NCI-H345 treated with DMSO at 0.1 percent for 48 hours (cell line): ENCODE results near the gene MGAT5.

Source experiments
- DNase-seq: peaks from one replicate; lab custom pipeline; 2025; ENCODE audit not compliant: unreplicated experiment; lab: John Stamatoyannopoulos, UW

The MGAT5 gene

DNA sequence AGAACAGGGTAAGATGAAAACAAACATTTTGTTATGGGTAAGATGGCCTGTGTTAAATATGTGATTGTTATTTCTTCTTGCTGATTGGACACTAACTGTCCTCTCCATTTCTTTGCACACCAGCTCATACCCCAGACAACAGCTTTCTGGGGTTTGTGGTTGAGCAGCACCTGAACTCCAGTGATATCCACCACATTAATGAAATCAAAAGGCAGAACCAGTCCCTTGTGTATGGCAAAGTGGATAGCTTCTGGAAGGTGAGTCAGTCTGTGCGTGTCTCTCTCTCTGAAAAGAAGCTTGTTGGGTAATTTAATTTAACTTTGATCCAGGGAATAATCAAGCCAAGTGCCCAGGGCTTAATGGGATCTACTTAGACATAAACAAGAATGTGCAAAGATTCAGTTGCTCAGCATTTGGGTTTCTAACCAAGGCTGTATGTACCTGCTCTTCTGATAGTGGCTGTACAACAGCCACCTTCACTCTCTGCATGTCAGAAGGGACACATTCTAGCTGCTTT, 108.3 kb downstream of the MGAT5 start:
- no peak for DNase-seq

DNA sequence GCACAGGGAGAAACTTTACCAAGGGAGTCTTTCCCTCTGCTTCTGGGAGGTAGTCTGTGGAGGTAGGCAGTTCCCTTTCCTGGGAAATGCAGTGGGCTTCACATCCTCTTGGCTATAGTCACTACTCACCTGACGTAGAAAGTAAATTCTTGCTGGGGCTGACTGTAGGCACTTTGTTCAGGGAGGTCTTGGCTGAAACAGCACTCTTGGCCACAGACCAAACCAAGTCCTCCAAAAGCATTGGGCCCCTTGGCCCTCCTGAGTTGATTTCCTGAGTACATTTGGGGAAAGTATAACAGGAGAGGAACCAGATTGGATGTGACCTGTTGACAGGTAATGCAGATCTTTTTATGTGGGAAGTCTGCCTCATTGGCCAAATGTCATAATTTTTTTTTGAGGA, 108.9 kb downstream of the MGAT5 start:
- DNase-seq = no peak

DNA sequence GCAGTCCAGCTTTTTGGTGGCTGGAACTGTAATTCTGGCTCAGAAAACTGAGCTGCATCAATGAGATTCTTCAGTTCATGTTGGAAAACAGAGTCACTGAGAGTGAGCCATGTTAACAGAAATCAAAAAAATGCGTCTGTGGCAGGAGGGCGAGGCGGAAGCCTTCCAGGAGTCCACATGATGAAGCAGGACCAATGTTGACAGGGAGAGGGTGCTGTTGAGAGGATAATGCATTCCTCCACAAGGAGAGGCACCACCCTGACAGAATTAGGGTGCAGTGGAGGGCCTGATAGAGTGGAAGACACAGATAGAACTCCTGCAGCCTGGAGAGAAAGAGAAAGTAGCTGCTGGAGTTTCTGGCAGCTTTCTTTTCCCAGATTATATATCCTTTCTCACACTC, 111.5 kb downstream of the MGAT5 start:
- DNase-seq = no peak

DNA sequence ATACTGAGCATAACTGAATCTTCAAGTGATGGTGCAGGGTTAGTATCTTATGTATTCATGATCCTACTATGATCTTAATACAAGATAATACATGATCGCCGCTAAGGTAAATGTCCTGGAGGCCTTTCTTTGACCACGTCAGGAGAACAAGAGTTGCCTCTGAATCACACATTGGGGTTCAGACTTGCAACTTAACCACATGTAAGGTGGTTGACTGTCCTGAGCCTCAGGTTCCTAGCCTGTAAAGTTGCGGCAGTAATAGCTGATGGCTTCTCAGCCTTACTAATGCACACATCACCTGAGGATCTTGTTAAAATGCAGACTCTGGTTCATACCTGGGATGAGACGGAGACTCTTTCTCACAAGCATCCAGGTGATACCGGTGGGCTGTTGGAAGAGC, 112.5 kb downstream of the MGAT5 start:
- no peak for DNase-seq

DNA sequence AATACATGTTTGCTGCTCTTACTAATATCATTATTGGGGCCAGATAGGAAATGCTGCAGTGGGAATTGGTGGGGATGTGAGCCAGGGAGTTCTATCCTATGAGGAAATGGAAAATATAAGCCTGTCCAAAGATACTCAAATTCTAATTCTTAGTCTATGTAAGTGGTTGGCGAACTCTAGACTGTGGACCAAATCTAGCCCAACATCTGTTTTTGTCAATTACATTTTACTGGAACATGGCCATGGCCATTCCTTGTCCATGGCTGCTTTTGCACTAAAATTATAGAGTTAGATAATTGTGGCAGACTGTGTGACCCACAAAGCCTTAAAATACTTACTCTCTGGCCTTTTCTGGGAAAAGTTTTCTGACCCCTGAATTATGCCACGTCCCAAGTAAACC, 113.3 kb downstream of the MGAT5 start:
- DNase-seq = no peak

DNA sequence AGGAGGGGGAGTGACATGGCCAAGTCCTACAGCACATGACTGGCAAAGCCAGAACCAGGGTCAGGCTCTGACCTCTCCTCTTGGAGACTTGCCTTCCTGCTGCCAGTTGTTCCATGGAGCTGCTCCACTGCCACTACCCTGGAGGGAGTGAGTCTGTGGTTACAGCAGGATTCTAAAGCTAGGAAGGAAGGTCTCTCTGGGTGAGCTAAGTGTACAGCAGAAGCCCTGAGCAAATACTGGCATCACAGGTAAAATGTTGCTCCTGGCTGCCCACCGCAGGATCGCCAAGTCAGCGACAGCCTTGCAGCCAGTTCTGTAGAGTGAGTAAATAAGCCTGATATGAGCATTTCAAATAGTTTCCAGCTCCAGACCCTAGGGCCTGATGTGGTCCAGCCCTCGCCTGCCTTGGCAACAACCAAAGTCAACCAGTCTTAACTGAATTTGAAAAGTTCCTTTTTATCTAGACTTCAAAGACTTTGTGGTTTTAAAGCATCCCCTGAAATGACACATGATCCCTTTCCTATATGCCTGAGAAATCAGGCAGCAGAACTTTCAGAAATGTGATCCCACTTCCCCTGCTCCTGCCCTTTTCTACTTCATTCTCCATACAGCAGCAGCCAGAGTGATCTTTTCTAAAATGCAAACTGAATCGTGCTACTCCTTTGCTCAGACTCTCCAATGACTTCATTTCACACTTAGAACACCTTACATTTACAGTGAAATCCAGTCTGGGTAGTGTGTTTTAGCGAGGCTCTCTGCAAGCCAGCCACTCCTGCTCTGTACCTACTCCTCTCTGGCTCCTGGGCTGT, 114.3 kb downstream of the MGAT5 start:
- DNase-seq = no peak

DNA sequence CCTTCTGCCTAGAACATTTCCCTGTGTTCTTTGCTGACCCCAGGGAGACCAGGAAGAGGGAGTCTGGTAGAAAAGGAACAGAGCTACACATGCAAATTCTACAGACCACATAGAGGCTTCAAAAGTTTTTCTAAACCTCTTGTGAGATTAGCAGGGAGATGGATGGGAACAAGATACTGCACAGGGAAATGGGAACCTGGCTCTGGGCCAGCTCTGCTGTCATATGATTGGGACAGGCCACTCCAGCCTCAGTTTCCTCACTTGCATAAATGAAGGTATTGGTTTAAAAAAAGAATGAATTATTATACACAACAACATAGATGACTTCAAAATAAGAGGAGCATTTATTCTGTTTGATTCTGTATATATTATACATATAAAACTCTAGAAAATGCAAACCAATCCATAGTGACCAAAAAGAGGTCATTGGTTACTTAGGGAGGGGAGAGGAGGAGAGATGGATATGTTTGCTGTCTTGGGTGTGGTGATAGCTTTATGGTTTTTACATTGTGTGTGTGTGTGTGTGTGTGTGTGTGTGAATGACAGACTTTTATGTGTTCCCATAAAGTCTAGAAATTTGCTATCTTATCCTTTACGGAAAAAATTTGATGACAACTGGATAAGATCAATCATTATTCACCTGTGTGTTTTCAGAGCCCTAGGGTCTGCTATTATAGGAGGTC, 115.5 kb downstream of the MGAT5 start:
- DNase-seq = no peak

DNA sequence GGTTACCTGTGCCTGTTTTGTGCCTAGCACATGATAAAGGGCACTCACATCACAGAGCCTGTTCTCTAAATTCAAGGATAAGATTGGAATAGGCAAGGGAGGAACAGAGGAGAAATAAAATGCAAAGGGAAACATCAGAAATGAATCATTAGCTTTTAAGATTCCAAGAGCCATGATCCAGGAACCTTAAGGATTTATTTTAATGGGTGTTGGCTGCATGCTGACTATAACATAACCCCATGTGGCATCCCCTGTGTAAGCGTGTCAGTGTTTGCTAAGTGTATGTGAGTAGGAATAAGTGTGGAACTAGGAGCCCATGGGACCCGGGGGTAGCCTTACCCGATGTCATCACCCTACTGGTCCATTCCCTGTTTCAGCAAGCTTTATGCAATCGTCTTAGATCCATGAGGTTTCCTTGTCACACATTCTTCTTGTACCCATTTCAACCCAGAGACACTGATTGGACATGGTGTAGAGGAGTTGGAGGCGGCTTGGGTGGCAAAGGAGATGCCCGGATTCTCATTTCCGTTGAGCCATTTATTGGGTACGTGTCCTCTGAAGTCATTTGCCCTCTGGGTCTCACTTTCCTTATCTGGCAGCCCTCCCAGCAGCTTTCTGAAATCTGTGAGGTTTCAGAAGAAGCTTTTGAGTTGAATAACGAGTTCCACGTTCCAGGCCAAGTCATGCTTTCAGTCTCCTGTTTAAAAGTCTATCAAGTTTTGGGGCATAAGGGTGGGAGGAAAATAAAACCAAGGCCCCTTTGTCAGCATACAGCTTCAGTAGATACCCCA, 117.0 kb downstream of the MGAT5 start:
- DNase-seq = no peak

DNA sequence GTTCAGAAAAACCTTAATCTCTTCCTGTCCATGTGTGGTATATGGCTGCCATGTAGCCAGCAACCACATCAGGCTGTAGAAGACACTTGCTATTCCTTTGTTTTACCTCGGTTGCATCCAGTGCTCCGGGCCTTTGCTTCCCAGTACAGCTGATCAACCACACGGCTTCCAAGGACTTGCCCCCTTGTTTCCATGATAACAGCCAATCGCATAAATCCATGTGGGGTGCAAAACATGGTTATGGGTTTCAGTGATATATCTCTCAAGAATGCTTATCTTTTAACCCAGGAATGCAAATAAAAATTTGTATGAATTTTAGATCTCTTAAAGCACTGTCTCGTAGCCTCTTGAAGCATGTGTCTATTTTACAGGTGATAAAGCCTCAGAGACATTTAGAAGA, 118.3 kb downstream of the MGAT5 start:
- no peak for DNase-seq

DNA sequence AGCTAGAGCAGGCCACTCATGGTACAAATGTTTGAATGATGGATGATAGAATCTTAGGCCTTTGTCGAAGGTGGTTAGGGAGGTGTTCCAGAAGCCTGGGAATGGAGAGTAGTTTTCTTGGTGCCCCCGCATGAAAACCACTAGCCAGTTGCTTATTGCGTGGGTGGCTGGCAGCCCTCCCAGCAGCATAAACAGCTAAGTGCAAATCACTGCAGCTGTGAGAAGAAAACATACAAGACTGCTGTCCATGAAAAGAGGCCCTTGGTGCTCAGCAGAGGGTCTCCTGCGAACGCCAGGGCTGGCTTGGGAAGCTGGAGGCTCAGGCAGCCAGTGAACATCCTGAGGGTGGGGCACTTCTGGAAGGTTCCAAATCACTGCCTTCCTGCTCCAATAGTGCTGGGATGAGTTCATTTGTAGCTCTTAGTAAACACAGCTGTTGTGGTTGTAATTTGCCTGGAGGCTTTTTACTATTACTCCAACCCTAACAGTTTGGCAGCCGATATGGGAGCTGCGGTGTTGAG, 118.8 kb downstream of the MGAT5 start:
- no peak for DNase-seq

DNA sequence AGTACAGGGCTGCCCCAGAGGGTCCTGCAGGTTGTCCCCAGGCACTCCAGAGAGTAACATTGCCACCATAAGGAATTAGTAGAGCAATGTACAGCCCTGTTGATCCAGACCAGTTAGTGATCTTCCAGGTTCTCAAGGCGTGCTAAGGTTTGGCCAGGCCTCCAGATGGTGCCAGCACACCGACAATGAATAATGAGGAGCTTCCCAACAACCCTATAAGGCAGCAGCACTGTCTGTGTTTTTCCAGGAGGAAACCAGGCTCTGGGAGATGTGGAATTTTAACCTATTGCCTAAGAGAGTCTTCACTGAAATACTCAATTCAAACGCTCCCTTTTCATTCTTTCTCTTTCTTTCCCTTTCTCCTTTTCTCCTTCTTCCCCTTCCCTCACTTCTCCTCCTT, 122.1 kb downstream of the MGAT5 start:
- no peak for DNase-seq

DNA sequence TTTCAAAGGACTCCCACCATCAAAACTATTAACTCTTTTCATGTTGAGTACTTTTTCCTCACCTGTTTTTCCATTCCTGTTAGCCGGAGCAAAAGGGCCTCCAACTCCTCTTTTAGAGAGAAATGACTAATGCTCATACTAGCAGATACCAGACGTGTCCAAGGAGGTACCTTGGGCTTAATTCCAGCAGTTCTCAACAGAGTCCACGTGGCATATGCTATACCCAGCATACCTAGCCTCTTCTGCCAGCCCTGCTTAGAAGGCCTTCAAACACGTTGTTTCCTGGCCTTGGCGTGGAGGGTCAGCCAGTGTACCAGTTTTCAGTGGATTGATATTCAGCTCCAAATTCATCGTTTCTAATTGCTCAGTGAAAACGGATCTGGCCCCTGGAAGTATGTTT, 123.9 kb downstream of the MGAT5 start:
- DNase-seq = no peak

DNA sequence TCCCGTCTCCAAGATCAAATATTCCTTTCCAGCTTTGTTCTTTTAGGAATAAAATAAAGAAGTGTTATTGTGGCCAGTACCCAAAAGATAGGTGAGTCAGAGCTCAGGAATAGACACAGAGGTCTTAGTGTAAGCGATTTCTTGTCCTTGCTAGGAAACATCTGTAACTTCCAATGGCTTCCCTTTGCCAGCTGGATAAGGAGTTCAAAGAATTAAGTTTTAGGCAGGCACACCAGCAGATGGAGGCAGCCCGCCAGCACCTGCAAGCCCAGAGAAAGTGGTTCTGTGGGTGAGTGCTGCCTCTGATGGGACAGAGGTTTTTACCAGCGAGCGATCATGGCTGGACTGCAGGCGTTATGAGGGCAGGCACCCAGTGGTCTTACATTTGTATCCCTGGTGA, 125.4 kb downstream of the MGAT5 start:
- DNase-seq = no peak

DNA sequence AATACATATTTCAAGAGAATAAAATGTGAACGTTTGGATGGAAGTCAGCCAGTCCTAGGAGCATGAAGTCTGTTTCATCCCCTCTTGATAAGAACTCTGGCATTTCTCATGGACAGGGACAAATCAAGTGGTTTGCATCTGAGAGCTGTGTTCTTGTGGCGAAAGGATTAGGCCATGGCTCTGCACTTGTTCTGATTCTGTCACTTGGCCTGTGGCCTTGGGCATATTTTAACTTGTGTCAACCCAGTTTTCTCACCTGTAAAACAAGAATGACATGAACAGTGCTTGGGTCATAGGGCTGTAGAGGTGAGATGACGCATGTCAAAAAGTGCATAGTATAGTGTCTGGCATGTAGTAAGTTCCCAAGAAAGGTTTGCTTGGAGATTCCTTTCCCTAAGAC, 125.8 kb downstream of the MGAT5 start:
- DNase-seq = no peak

DNA sequence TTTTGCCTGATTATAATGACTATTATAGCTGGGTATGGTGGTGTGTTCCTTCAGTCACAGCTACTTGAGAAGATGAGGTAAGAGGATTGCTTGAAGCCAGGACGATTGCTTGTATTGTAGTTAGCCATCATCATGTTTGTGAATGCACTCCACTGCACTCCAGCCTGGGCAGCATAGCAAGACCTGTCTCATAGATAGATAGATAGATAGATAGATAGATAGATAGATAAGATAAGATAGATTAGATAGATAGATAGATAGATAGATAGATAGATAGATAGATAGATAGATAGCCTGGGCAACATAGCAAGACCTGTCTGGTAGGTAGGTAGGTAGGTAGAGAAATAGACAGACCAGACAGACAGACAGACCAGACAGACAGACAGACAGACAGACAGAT, 127.3 kb downstream of the MGAT5 start:
- DNase-seq = no peak

DNA sequence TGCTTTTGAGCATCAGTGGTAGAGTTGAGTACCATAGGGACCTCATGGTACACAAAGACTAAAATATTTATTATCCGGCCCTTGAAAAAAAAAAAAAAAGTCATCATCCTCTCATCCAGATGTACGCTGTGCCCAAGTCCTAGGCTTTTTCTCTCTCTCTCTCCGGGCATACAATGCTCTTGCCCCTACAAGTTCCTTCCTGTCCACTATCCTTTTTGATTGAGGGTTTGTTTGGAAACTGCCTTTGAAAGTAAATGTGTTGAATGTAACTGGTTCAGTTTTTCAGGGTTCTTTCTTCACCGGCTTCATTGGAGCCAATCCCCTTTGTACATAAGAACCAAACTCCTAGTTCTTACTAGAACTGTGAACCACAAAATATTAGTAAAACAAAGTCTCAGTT, 130.3 kb downstream of the MGAT5 start:
- no peak for DNase-seq

DNA sequence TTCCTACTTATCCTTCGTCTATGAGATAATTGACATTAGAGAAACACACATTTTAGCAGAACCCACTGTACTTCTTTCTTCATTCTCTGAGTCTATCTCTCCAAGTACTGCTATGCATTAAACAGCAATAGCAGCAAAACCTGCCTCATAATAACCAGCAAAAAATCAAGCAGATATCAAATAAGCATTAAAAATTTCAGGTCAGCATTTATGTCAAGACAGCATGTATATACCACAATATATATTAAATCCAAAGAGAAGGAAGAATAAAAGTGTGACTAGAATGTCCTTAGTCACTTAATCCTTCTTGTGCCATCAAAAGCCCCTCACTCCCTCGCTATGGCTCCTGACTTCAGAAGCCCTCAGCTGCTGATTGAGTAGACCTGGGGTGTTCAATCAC, 131.3 kb downstream of the MGAT5 start:
- DNase-seq = no peak

DNA sequence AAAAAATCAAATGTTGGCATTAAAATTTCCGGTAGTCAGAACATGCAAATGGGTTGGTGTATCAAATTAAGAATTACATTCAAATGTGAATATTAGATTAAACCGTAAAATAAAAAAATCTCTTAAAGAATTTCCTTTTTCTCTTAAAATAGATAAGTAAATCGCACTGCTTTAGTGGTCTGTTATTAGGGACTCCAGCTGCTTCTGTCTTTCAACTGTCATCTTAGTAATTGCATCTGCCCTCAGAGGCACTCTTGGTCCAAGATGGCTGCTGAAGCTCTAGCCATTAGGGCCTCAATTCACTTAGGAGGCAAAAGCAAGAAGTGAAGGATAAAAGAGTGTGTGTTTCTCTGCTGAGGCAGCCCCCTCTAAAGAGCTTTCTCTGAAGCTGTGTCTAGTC, 132.4 kb downstream of the MGAT5 start:
- no peak for DNase-seq

DNA sequence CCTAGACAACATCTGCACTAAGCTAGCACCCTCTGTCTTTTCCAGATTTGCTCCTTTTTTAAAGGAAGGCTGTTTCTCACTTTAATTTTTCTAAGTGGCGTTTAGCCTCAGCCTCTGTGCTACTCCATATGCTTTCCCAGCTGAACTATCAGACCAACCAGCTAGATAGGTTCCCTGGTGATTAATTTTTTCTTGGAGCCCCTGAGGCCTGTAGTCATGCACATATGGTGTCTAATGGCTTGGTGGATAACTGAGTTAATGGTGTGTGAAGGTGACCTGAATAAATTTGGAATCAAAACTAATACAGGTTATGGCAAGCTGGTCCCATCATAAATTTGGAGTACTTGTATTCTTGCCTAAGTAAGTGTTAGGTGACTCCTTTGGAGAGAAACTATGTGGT, 135.5 kb downstream of the MGAT5 start:
- no peak for DNase-seq

DNA sequence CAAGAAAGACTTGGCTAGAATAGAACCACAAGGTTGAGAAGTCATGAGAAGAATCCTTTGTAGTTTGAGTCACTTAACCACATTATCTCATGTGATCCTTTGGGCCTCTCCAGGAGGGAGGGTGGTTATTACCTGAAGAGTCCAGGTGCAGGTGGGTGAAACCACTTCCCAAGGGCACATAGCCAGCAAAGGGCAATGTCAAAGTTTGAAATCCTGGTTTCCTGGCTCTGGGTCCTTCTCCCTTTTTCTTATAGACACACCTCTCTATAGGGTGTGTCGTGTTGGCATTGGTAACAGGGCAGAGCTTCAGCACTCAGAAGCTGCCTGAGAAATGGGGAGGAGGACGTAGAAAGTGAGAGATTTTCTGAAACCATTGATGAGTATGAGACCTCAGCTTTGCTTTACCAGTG, 137.9 kb downstream of the MGAT5 start:
- no peak for DNase-seq

DNA sequence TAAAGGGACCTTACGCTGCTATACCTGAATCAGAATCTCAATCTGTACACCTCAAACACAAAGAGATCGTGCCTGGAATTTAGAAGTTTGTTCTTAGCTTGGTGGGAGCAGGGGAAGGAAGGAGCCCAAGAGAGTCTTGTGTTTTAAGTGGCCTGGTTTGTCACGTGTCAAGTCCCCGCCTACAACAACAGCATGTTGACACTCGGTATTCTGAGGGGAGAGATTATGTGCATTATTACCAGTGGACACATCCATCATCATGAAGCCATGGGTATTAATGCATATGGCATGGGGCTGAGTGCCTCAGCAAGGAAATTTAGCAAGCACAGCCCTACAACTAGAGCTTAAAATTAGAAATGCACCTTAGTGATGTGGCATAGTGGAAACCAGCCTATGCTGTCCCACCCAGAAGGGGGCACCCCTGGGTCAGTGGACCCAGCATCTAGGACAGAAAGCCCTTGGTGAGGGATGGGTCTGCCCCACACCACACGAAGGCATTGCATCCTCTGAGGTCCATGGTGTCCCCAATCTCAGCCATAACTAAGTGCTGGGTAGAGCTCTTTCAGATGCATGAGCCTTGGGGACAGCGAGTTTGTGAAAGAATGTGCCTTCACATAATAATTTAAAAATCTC, 138.7 kb downstream of the MGAT5 start:
- DNase-seq = no peak
